DMS53 (cell line): ENCODE measurements around the gene ADAMTS7.
"Not testable (repeated sequence)": the region's sequence is repeated elsewhere in the genome, so short reads cannot be mapped to it uniquely, and the experiment has no call there.

ENCODE experiments used
- DNase-seq: peaks from one replicate; lab custom pipeline; 2025; lab: John Stamatoyannopoulos, UW

Gene ADAMTS7

GRCh38 chr15:78811124-78811824, at the start of gene ADAMTS7:
Gene ADAMTS7 (minus strand): TSS chr15:78811464. CDS start chr15:78811220, 244 bp downstream.
- peak; percentile 67 for DNase-seq

- peak; percentile 82 for DNase-seq
Measured at GRCh38 chr15:78859971-78860719, 48.9 kb upstream of the ADAMTS7 start.

- DNase-seq, result no peak
Measured at GRCh38 chr15:78855746-78856145, 44.5 kb upstream of the ADAMTS7 start.

GRCh38 chr15:78854833-78855372, 43.6 kb upstream of the ADAMTS7 start:
- DNase-seq, result no peak

GRCh38 chr15:78853500-78853899, 42.2 kb upstream of the ADAMTS7 start:
- DNase-seq, result no peak

GRCh38 chr15:78850941-78851755, 39.9 kb upstream of the ADAMTS7 start:
- no peak for DNase-seq

GRCh38 chr15:78850352-78850751, 39.1 kb upstream of the ADAMTS7 start:
- peak; percentile 41 for DNase-seq

GRCh38 chr15:78847387-78847906, 36.2 kb upstream of the ADAMTS7 start:
- not testable (repeated sequence) for DNase-seq

- not testable (repeated sequence) for DNase-seq
Measured at GRCh38 chr15:78846906-78847305, 35.6 kb upstream of the ADAMTS7 start.

GRCh38 chr15:78842519-78842918, 31.3 kb upstream of the ADAMTS7 start:
- DNase-seq, result no peak

- DNase-seq, result no peak
Measured at GRCh38 chr15:78841891-78842290, 30.6 kb upstream of the ADAMTS7 start.

GRCh38 chr15:78841376-78841706, 30.1 kb upstream of the ADAMTS7 start:
- DNase-seq, result no peak

GRCh38 chr15:78840661-78841375, 29.6 kb upstream of the ADAMTS7 start:
- peak; percentile 13 for DNase-seq

- DNase-seq, result not testable (repeated sequence)
Measured at GRCh38 chr15:78839151-78839550, 27.9 kb upstream of the ADAMTS7 start.

- DNase-seq, result no peak
Measured at GRCh38 chr15:78838489-78838888, 27.2 kb upstream of the ADAMTS7 start.

GRCh38 chr15:78837543-78837942, 26.3 kb upstream of the ADAMTS7 start:
- no peak for DNase-seq

GRCh38 chr15:78837131-78837530, 25.9 kb upstream of the ADAMTS7 start:
- no peak for DNase-seq

GRCh38 chr15:78836333-78836732, 25.1 kb upstream of the ADAMTS7 start:
- peak; percentile 49 for DNase-seq

- DNase-seq, result no peak
Measured at GRCh38 chr15:78831229-78832207, 20.3 kb upstream of the ADAMTS7 start.

- DNase-seq, result no peak
Measured at GRCh38 chr15:78830514-78831228, 19.4 kb upstream of the ADAMTS7 start.
